Measurements from ENCODE around the gene LPCAT4.

LPCAT4 gene

GRCh38 chr15:34330279-34330678 lies 36.7 kb downstream of the LPCAT4 start:
- Histone ChIP-seq H3K9me3 (ENCODE audit: insufficient read depth, low read depth, low read length) (no peaks in the 10 kb centered on the region), H3K9ac (ENCODE audit: low read depth, low read length, poor library complexity, severe bottlenecking) (peak overlapping the region; percentile 91), H3K27me3 (ENCODE audit: insufficient read depth, low read length, poor library complexity, severe bottlenecking) (no peaks in the 10 kb centered on the region), H4K20me1 (ENCODE audit: insufficient read depth, low read length, poor library complexity, severe bottlenecking) (no peaks in the 10 kb centered on the region), H3K4me3 (ENCODE audit: low read length, poor library complexity, severe bottlenecking) (peak overlapping the region; percentile 84), H3F3A (ENCODE audit: low read depth) (peaks cover 28% of the 10 kb centered on the region), H3K4me1 (ENCODE audit: insufficient read depth, low read length, poor library complexity, severe bottlenecking) (peaks cover 79% of the 10 kb centered on the region), H3K9me2 (replicated peaks; ENCODE audit: low read depth, low read length) (no peaks in the 10 kb centered on the region), H2AFZ (ENCODE audit: low read length) (no peak overlapping the region), H3K36me3 (ENCODE audit: insufficient read depth, low read length) (no peaks in the 10 kb centered on the region), H3K4me2 (ENCODE audit: low read depth, low read length, poor library complexity, severe bottlenecking) (peak overlapping the region; percentile 75), H3K79me2 (ENCODE audit: insufficient read depth, low read length) (peaks cover 93% of the 10 kb centered on the region)
- TF ChIP-seq, protein P1, sequence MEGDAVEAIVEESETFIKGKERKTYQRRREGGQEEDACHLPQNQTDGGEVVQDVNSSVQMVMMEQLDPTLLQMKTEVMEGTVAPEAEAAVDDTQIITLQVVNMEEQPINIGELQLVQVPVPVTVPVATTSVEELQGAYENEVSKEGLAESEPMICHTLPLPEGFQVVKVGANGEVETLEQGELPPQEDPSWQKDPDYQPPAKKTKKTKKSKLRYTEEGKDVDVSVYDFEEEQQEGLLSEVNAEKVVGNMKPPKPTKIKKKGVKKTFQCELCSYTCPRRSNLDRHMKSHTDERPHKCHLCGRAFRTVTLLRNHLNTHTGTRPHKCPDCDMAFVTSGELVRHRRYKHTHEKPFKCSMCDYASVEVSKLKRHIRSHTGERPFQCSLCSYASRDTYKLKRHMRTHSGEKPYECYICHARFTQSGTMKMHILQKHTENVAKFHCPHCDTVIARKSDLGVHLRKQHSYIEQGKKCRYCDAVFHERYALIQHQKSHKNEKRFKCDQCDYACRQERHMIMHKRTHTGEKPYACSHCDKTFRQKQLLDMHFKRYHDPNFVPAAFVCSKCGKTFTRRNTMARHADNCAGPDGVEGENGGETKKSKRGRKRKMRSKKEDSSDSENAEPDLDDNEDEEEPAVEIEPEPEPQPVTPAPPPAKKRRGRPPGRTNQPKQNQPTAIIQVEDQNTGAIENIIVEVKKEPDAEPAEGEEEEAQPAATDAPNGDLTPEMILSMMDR (conservative IDR thresholded peaks at IDR 0.05; ENCODE audit: low read length) = no peak
- TF ChIP-seq EZH2phosphoT487 (IDR thresholded peaks at IDR 0.05; ENCODE audit: borderline replicate concordance) = no peak

- Histone ChIP-seq H4K20me1 (ENCODE audit: insufficient read depth, low read length, poor library complexity, severe bottlenecking) (no peaks in the 10 kb centered on the region), H3K4me1 (ENCODE audit: insufficient read depth, low read length, poor library complexity, severe bottlenecking) (peaks cover 74% of the 10 kb centered on the region), H3K9me2 (replicated peaks; ENCODE audit: low read depth, low read length) (no peaks in the 10 kb centered on the region), H3K9ac (ENCODE audit: low read depth, low read length, poor library complexity, severe bottlenecking) (peak overlapping the region; percentile 91), H3K27me3 (ENCODE audit: insufficient read depth, low read length, poor library complexity, severe bottlenecking) (no peaks in the 10 kb centered on the region), H3F3A (ENCODE audit: low read depth) (peaks cover 17% of the 10 kb centered on the region; the same call in 1 of the 2 replicates), H2AFZ (ENCODE audit: low read length) (no peak overlapping the region), H3K4me3 (ENCODE audit: low read length, poor library complexity, severe bottlenecking) (peak overlapping the region; percentile 84), H3K4me2 (ENCODE audit: low read depth, low read length, poor library complexity, severe bottlenecking) (peak overlapping the region; percentile 75), H3K9me3 (ENCODE audit: insufficient read depth, low read depth, low read length) (no peaks in the 10 kb centered on the region), H3K79me2 (ENCODE audit: insufficient read depth, low read length) (peaks cover 93% of the 10 kb centered on the region), H3K36me3 (ENCODE audit: insufficient read depth, low read length) (no peaks in the 10 kb centered on the region; the same call in 1 of the 2 replicates)
- TF ChIP-seq, protein P1 (conservative IDR thresholded peaks at IDR 0.05; ENCODE audit: low read length) = no peak
- no peak for TF ChIP-seq EZH2phosphoT487 (IDR thresholded peaks at IDR 0.05; ENCODE audit: borderline replicate concordance)
These were observed 38.0 kb downstream of the LPCAT4 start for GRCh38 chr15:34329006-34329405.

GRCh38 chr15:34327906-34328305 lies 39.1 kb downstream of the LPCAT4 start:
- H3F3A ChIP-seq (ENCODE audit: low read depth) = peaks cover 17% of the 10 kb centered on the region; the same call in 1 of the 2 replicates
- TF ChIP-seq, protein P1 (conservative IDR thresholded peaks at IDR 0.05; ENCODE audit: low read length) = no peak
- no peak for TF ChIP-seq EZH2phosphoT487 (IDR thresholded peaks at IDR 0.05; ENCODE audit: borderline replicate concordance)
- H3K9ac ChIP-seq (ENCODE audit: low read depth, low read length, poor library complexity, severe bottlenecking) = peak overlapping the region; percentile 91
- no peaks in the 10 kb centered on the region for H3K9me2 ChIP-seq (replicated peaks; ENCODE audit: low read depth, low read length)
- no peaks in the 10 kb centered on the region for H4K20me1 ChIP-seq (ENCODE audit: insufficient read depth, low read length, poor library complexity, severe bottlenecking)
- no peak overlapping the region for H2AFZ ChIP-seq (ENCODE audit: low read length)
- H3K36me3 ChIP-seq (ENCODE audit: insufficient read depth, low read length) = peaks cover 5% of the 10 kb centered on the region; the same call in 1 of the 2 replicates
- H3K9me3 ChIP-seq (ENCODE audit: insufficient read depth, low read depth, low read length) = no peaks in the 10 kb centered on the region
- peaks cover 93% of the 10 kb centered on the region for H3K79me2 ChIP-seq (ENCODE audit: insufficient read depth, low read length)
- no peaks in the 10 kb centered on the region for H3K27me3 ChIP-seq (ENCODE audit: insufficient read depth, low read length, poor library complexity, severe bottlenecking)
- H3K4me2 ChIP-seq (ENCODE audit: low read depth, low read length, poor library complexity, severe bottlenecking) = peak overlapping the region; percentile 75
- H3K4me3 ChIP-seq (ENCODE audit: low read length, poor library complexity, severe bottlenecking) = peak overlapping the region; percentile 84
- peaks cover 67% of the 10 kb centered on the region for H3K4me1 ChIP-seq (ENCODE audit: insufficient read depth, low read length, poor library complexity, severe bottlenecking)

Measured in Loucy (cell line).